Panc1 (cell line): ENCODE measurements around the gene ZFP1. TPM values are rescaled to one million over a fixed set of nuclear protein-coding genes. Genes with fewer than 3 reads are reported as not detected.

Source experiments
- ATAC-seq: fragments of 200-7000 bp; cut with Tn5 transposase; 2 replicates; pipeline ENCODE4 v1.9.1; 2020; ENCODE audit warnings: mild to moderate bottlenecking, moderate library complexity
- BruUV-seq: library from RNA; stranded (reverse); fragments of 400-500 nt; replicated peaks from 2 replicates; lab custom pipeline; 2021; lab: Mats Ljungman, UMichigan
- CTCF ChIA-PET: fragments of 300-600 bp; sonication (Branson Sonifier 250); formaldehyde crosslinking; loops from one replicate; lab custom pipeline; 2022; ENCODE audit warnings: antibody characterized with exemption; lab: Charles Lee
- POLR2A ChIA-PET: fragments of 300-600 bp; sonication (Branson Sonifier 250); formaldehyde crosslinking; loops from one replicate; lab custom pipeline; 2022; ENCODE audit warnings: antibody characterized with exemption; lab: Charles Lee
- DNase-seq: peaks from one replicate; pipeline ENCODE4 v3.0.0-alpha.2; 2010; ENCODE audit warnings: low read depth, low spot score
- H3K27ac ChIP-seq: 2 replicates; pipeline ENCODE4 v1.5.1; 2011; ENCODE audit warnings: mild to moderate bottlenecking, low read length, inconsistent platforms
- H3K27me3 ChIP-seq: fragments of 200-500 bp; sonication (Bioruptor generic); 2 replicates; pipeline ENCODE4 v1.6.0; 2014; ENCODE audit warnings: low read length, inconsistent platforms; ENCODE audit not compliant: control insufficient read depth, insufficient read depth
- H3K36me3 ChIP-seq: fragments of 200-500 bp; sonication (Bioruptor generic); 2 replicates; pipeline ENCODE4 v1.5.1; 2014; ENCODE audit warnings: inconsistent platforms, mild to moderate bottlenecking, low read length, moderate library complexity; ENCODE audit not compliant: control insufficient read depth, insufficient read depth
- H3K4me1 ChIP-seq: 2 replicates; pipeline ENCODE4 v1.5.1; 2011; ENCODE audit warnings: inconsistent platforms, mild to moderate bottlenecking, low read length, moderate library complexity; ENCODE audit not compliant: control insufficient read depth, insufficient read depth
- H3K4me3 ChIP-seq, 2 experiments: 2 replicates each; pipeline ENCODE4 v1.5.1; 2011 to 2012; ENCODE audit warnings: low read depth in 2 of 2, low read length in 2 of 2, mild to moderate bottlenecking in 2 of 2, inconsistent platforms in 1 of 2, moderate library complexity in 1 of 2
- H3K9me3 ChIP-seq: fragments of 200-500 bp; sonication (Bioruptor generic); 2 replicates; pipeline ENCODE4 v1.5.1; 2014; ENCODE audit warnings: low read depth, mild to moderate bottlenecking, inconsistent platforms, low read length, moderate library complexity; ENCODE audit not compliant: control insufficient read depth, insufficient read depth
- POLR2AphosphoS5 ChIP-seq: IDR thresholded peaks from 2 replicates; pipeline ENCODE4 v1.6.1; 2012; ENCODE audit warnings: mild to moderate bottlenecking, low read depth, low read length, moderate library complexity
- SIN3A ChIP-seq: IDR thresholded peaks from 2 replicates; pipeline ENCODE4 v1.6.1; 2012; ENCODE audit warnings: low read depth, mild to moderate bottlenecking, low read length, moderate library complexity, borderline replicate concordance; ENCODE audit not compliant: insufficient read depth
- TCF7L2 ChIP-seq: IDR thresholded peaks from 2 replicates; pipeline ENCODE4 v1.6.1; 2011; ENCODE audit warnings: mild to moderate bottlenecking, low read depth, low read length, inconsistent platforms
- in situ Hi-C: cut with HindIII; loops from 2 replicates; pipeline ENCODE4 v1.10.0; 2016; ENCODE audit warnings: low sequenced_read_pairs, low pct_unique_long_range_greater_than_20kb
- intact Hi-C: fragments of 100-400 bp; cut with micrococcal nuclease; formaldehyde crosslinking; loops from one replicate; pipeline ENCODE4 v1.10.0; 2022; ENCODE audit not compliant: unreplicated experiment
- total RNA-seq: library from RNA; stranded (reverse); gene quantifications from one replicate; pipeline ENCODE4 v1.2.1, GENCODE V29; 2021; ENCODE audit not compliant: unreplicated experiment
- TF ChIP-seq, protein P1 (sequence below), 2 experiments: IDR thresholded peaks; 2 replicates each; pipeline ENCODE4 v1.6.1; 2011 to 2012; ENCODE audit warnings: low read depth in 2 of 2, control low read depth in 1 of 2, low read length in 1 of 2, mild to moderate bottlenecking in 1 of 2, moderate library complexity in 1 of 2; ENCODE audit not compliant: insufficient read depth in 1 of 2
- TF ChIP-seq, protein P2 (sequence below): fragments of 450-650 bp; IDR thresholded peaks from 2 replicates; pipeline ENCODE4 v1.5.1; 2017; ENCODE audit warnings: mild to moderate bottlenecking

Gene ZFP1
- total RNA-seq, 1 experiment from 2014 or later, result 10.0 TPM

DNA sequence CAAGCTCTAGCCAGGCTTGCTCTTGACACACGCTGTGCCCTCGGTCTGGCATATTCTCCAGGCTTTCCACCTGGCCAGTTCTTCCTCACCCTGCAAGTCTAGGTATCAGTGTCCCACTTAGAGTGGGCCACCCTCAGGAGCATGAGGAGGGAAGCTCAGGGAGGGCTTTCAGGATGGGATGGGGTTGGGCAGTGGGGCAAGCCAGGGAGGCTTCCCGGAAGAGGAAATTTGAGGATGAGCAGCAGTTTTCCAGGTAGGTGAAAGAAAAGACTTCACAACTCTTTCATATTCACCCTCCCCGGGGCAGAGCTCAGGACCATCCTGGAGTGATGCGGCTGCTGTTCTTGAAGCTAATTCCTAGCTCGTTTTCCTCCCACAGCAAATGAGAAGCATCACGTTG lies 17.2 kb upstream of the ZFP1 start:
- ATAC-seq, result no peak
- TF ChIP-seq POLR2AphosphoS5 (no peak), TCF7L2 (no peak), SIN3A (no peak)
- TF ChIP-seq, protein P1, sequence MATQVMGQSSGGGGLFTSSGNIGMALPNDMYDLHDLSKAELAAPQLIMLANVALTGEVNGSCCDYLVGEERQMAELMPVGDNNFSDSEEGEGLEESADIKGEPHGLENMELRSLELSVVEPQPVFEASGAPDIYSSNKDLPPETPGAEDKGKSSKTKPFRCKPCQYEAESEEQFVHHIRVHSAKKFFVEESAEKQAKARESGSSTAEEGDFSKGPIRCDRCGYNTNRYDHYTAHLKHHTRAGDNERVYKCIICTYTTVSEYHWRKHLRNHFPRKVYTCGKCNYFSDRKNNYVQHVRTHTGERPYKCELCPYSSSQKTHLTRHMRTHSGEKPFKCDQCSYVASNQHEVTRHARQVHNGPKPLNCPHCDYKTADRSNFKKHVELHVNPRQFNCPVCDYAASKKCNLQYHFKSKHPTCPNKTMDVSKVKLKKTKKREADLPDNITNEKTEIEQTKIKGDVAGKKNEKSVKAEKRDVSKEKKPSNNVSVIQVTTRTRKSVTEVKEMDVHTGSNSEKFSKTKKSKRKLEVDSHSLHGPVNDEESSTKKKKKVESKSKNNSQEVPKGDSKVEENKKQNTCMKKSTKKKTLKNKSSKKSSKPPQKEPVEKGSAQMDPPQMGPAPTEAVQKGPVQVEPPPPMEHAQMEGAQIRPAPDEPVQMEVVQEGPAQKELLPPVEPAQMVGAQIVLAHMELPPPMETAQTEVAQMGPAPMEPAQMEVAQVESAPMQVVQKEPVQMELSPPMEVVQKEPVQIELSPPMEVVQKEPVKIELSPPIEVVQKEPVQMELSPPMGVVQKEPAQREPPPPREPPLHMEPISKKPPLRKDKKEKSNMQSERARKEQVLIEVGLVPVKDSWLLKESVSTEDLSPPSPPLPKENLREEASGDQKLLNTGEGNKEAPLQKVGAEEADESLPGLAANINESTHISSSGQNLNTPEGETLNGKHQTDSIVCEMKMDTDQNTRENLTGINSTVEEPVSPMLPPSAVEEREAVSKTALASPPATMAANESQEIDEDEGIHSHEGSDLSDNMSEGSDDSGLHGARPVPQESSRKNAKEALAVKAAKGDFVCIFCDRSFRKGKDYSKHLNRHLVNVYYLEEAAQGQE (IDR thresholded peaks at IDR 0.05; ENCODE audit: insufficient read depth in 1 of 2, low read depth in 2 of 2, low read length in 1 of 2), result no peak
- TF ChIP-seq, protein P2, sequence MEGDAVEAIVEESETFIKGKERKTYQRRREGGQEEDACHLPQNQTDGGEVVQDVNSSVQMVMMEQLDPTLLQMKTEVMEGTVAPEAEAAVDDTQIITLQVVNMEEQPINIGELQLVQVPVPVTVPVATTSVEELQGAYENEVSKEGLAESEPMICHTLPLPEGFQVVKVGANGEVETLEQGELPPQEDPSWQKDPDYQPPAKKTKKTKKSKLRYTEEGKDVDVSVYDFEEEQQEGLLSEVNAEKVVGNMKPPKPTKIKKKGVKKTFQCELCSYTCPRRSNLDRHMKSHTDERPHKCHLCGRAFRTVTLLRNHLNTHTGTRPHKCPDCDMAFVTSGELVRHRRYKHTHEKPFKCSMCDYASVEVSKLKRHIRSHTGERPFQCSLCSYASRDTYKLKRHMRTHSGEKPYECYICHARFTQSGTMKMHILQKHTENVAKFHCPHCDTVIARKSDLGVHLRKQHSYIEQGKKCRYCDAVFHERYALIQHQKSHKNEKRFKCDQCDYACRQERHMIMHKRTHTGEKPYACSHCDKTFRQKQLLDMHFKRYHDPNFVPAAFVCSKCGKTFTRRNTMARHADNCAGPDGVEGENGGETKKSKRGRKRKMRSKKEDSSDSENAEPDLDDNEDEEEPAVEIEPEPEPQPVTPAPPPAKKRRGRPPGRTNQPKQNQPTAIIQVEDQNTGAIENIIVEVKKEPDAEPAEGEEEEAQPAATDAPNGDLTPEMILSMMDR, result no peak

DNA sequence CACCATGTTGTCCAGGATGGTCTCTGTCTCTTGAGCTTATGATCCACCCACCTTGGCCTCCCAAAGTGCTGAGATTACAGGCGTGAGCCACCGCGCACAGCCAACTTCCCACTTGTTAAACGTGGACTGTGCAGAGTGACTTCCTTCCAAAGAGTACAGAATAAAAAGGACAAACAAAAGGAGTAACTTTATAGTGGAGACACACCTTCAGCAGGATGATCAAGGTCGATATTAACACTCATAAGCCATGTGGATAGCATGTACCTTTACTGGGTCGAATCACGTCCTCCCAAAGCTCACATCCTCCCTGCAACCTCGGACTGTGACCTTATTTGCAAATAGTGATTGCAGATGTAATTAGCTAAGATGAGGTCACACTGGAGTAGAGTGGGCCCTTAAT lies 10.1 kb upstream of the ZFP1 start:
- H3K27ac ChIP-seq, result no peak overlapping the region
- no peaks in the 10 kb centered on the region for H3K4me1 ChIP-seq
- H3K27me3 ChIP-seq, result no peaks in the 10 kb centered on the region
- H3K4me3 ChIP-seq, result no peak overlapping the region
- H3K36me3 ChIP-seq, result no peaks in the 10 kb centered on the region
- TF ChIP-seq, protein P1 (IDR thresholded peaks at IDR 0.05; ENCODE audit: insufficient read depth in 1 of 2, low read depth in 2 of 2, low read length in 1 of 2), result no peak
- TF ChIP-seq TCF7L2 (no peak), SIN3A (no peak), POLR2AphosphoS5 (no peak)
- TF ChIP-seq, protein P2, result no peak
- intact Hi-C loops, result no loop called here
- DNase-seq (no peak), ATAC-seq (no peak)
- no peaks in the 10 kb centered on the region for H3K9me3 ChIP-seq
- in situ Hi-C loops, result no loop called here
- ChIA-PET CTCF (no interaction called here), POLR2A (no interaction called here)
- no TSS peak for BruUV-seq

More for the DNA sequence above, 17.2 kb upstream of the ZFP1 start:
- in situ Hi-C loops (no loop called here), intact Hi-C loops (no loop called here)
- Histone ChIP-seq H3K27ac (no peak overlapping the region), H3K27me3 (no peaks in the 10 kb centered on the region), H3K36me3 (no peaks in the 10 kb centered on the region), H3K9me3 (no peaks in the 10 kb centered on the region), H3K4me3 (no peak overlapping the region), H3K4me1 (no peaks in the 10 kb centered on the region)
- BruUV-seq, result no TSS peak
- ChIA-PET CTCF (no interaction called here), POLR2A (no interaction called here)
- DNase-seq, result no peak
